ENCODE results near the gene ARIH1.
"Not testable (repeated sequence)": the region's sequence is repeated elsewhere in the genome, so short reads cannot be mapped to it uniquely, and the experiment has no call there.

ARIH1 gene

GRCh38 chr15:72473614-72474465 lies at the start of gene ARIH1:
Gene ARIH1 (plus strand): TSS chr15:72474330. CDS start chr15:72474640, 310 bp downstream.
- in situ Hi-C loops (cut with MboI; ENCODE audit: low sequenced_read_pairs): no loop called here

GRCh38 chr15:72426753-72427152 lies 47.4 kb upstream of the ARIH1 start:
- in situ Hi-C loops (cut with MboI; ENCODE audit: low sequenced_read_pairs): no loop called here

- in situ Hi-C loops (cut with MboI; ENCODE audit: low sequenced_read_pairs): no loop called here
Observed at GRCh38 chr15:72437650-72438316, 36.3 kb upstream of the ARIH1 start.

- in situ Hi-C loops (cut with MboI; ENCODE audit: low sequenced_read_pairs): not testable (repeated sequence)
Observed at GRCh38 chr15:72442848-72443247, 31.3 kb upstream of the ARIH1 start.

GRCh38 chr15:72445426-72445825 lies 28.7 kb upstream of the ARIH1 start:
- in situ Hi-C loops (cut with MboI; ENCODE audit: low sequenced_read_pairs): no loop called here

- in situ Hi-C loops (cut with MboI; ENCODE audit: low sequenced_read_pairs): no loop called here
Observed at GRCh38 chr15:72450805-72451204, 23.3 kb upstream of the ARIH1 start.

- in situ Hi-C loops (cut with MboI; ENCODE audit: low sequenced_read_pairs): no loop called here
Observed at GRCh38 chr15:72451224-72451623, 22.9 kb upstream of the ARIH1 start.

- in situ Hi-C loops (cut with MboI; ENCODE audit: low sequenced_read_pairs): no loop called here
Observed at GRCh38 chr15:72456684-72457083, 17.4 kb upstream of the ARIH1 start.

GRCh38 chr15:72460402-72460801 lies 13.7 kb upstream of the ARIH1 start:
- in situ Hi-C loops (cut with MboI; ENCODE audit: low sequenced_read_pairs): no loop called here

GRCh38 chr15:72463702-72464101 lies 10.4 kb upstream of the ARIH1 start:
- in situ Hi-C loops (cut with MboI; ENCODE audit: low sequenced_read_pairs): no loop called here

- in situ Hi-C loops (cut with MboI; ENCODE audit: low sequenced_read_pairs): no loop called here
Observed at GRCh38 chr15:72464251-72464650, 9.9 kb upstream of the ARIH1 start.

GRCh38 chr15:72468103-72468502 lies 6.0 kb upstream of the ARIH1 start:
- in situ Hi-C loops (cut with MboI; ENCODE audit: low sequenced_read_pairs): no loop called here

- in situ Hi-C loops (cut with MboI; ENCODE audit: low sequenced_read_pairs): no loop called here
Observed at GRCh38 chr15:72472992-72473610, 1.0 kb upstream of the ARIH1 start.

GRCh38 chr15:72474466-72474911 lies 359 bp downstream of the ARIH1 start:
- in situ Hi-C loops (cut with MboI; ENCODE audit: low sequenced_read_pairs): no loop called here

GRCh38 chr15:72474912-72475628 lies 940 bp downstream of the ARIH1 start:
- in situ Hi-C loops (cut with MboI; ENCODE audit: low sequenced_read_pairs): no loop called here

GRCh38 chr15:72475674-72476073 lies 1.5 kb downstream of the ARIH1 start:
- in situ Hi-C loops (cut with MboI; ENCODE audit: low sequenced_read_pairs): no loop called here

- in situ Hi-C loops (cut with MboI; ENCODE audit: low sequenced_read_pairs): not testable (repeated sequence)
Observed at GRCh38 chr15:72476330-72476729, 2.2 kb downstream of the ARIH1 start.

GRCh38 chr15:72481015-72481659 lies 7.0 kb downstream of the ARIH1 start:
- in situ Hi-C loops (cut with MboI; ENCODE audit: low sequenced_read_pairs): no loop called here

GRCh38 chr15:72482275-72482674 lies 8.1 kb downstream of the ARIH1 start:
- in situ Hi-C loops (cut with MboI; ENCODE audit: low sequenced_read_pairs): no loop called here

GRCh38 chr15:72483279-72483678 lies 9.1 kb downstream of the ARIH1 start:
- in situ Hi-C loops (cut with MboI; ENCODE audit: low sequenced_read_pairs): no loop called here

GRCh38 chr15:72486144-72486543 lies 12.0 kb downstream of the ARIH1 start:
- in situ Hi-C loops (cut with MboI; ENCODE audit: low sequenced_read_pairs): no loop called here

All from HL-60/S4 (cell line).